Skeletal muscle tissue (tissue), 4 donors: ENCODE data around the gene HOXD12. TPM values are rescaled to one million over a fixed set of nuclear protein-coding genes. Genes with fewer than 3 reads are reported as not detected.

Experiments used
- H3K27ac ChIP-seq: one replicate; pipeline ENCODE4 v1.7.0; 2013; ENCODE audit warnings: mild to moderate bottlenecking, low read depth, low read length, inconsistent platforms
- H3K27me3 ChIP-seq, 3 donors: one replicate each; pipeline ENCODE4 v1.7.0; 2013; ENCODE audit warnings: low read length in 3 of 3; ENCODE audit not compliant: control insufficient read depth in 3 of 3, insufficient read depth in 3 of 3
- H3K36me3 ChIP-seq, 3 donors: one replicate each; pipeline ENCODE4 v1.7.0; 2013; ENCODE audit warnings: low read length in 3 of 3; ENCODE audit not compliant: control insufficient read depth in 3 of 3, insufficient read depth in 3 of 3
- H3K4me1 ChIP-seq, 3 donors: one replicate each; pipeline ENCODE4 v1.7.0; 2013; ENCODE audit warnings: low read length in 3 of 3, mild to moderate bottlenecking in 3 of 3; ENCODE audit not compliant: control insufficient read depth in 3 of 3, insufficient read depth in 3 of 3
- H3K4me3 ChIP-seq, 3 donors: one replicate each; pipeline ENCODE4 v1.7.0; 2013; ENCODE audit warnings: low read length in 3 of 3
- H3K9ac ChIP-seq, 3 donors: one replicate each; pipeline ENCODE4 v1.7.0; 2013; ENCODE audit warnings: low read length in 3 of 3, mild to moderate bottlenecking in 3 of 3, moderate library complexity in 2 of 3, low read depth in 1 of 3
- H3K9me3 ChIP-seq, 3 donors: one replicate each; pipeline ENCODE4 v1.7.0; 2013; ENCODE audit warnings: low read length in 3 of 3; ENCODE audit not compliant: control insufficient read depth in 3 of 3
- total RNA-seq: library from RNA; depleted of rRNA; stranded (reverse); fragments of >200 nt; gene quantifications from one replicate; pipeline ENCODE4 v1.2.3, GENCODE V29; 2014
- donor health status: Osteomylitis.

HOXD12 gene
- total RNA-seq, 1 donor from 2014 or later = not detected

DNA sequence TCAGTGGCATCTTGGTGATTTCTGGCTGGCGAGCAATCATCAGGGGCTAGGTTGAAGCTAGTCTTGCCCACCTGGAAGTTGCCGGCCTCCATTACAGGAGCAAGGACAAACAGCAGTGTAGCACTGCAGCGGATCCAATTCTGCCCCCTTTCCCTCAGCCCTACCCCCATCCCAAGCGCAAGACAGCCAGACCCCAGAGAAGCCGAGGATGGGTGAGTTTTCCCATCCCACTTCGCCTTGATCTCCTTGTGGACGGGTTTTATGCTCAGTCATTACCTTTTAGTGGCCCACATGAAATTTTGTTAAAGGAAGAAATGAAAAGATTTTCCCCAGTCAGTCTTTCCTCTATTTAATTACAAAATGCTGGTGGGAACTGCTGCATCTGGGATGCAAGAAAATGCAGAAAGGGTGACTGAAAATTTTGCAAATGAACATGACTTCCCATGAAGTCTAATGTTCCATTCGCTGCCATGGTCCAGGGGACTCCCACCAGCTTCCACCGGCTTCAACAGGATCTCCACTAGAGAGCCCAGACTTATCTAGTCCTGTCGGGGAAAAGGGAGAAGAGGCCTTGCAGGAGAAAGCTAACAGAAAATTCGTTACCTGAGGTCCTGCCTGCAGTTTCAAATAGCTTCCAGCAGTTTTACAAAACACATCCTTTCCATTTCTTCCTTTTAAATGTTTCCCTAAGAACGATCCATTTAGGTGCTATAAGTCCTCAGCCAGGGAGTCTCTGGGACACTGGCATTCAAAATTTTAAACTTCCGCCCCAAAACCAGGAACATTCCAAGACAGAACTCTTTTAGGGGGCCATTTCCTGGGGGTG, 21.0 kb downstream of the HOXD12 start:
- H3K27me3 ChIP-seq = peaks cover 69 to 96% (median 93%) of the 10 kb centered on the region in 3 donors
- H3K4me3 ChIP-seq = no peak overlapping the region
- no peak overlapping the region for H3K9ac ChIP-seq
- no peaks in the 10 kb centered on the region for H3K9me3 ChIP-seq
- no peak overlapping the region for H3K27ac ChIP-seq
- peaks cover 13 to 16% (median 15%) of the 10 kb centered on the region in 3 donors for H3K4me1 ChIP-seq
- no peaks in the 10 kb centered on the region for H3K36me3 ChIP-seq

DNA sequence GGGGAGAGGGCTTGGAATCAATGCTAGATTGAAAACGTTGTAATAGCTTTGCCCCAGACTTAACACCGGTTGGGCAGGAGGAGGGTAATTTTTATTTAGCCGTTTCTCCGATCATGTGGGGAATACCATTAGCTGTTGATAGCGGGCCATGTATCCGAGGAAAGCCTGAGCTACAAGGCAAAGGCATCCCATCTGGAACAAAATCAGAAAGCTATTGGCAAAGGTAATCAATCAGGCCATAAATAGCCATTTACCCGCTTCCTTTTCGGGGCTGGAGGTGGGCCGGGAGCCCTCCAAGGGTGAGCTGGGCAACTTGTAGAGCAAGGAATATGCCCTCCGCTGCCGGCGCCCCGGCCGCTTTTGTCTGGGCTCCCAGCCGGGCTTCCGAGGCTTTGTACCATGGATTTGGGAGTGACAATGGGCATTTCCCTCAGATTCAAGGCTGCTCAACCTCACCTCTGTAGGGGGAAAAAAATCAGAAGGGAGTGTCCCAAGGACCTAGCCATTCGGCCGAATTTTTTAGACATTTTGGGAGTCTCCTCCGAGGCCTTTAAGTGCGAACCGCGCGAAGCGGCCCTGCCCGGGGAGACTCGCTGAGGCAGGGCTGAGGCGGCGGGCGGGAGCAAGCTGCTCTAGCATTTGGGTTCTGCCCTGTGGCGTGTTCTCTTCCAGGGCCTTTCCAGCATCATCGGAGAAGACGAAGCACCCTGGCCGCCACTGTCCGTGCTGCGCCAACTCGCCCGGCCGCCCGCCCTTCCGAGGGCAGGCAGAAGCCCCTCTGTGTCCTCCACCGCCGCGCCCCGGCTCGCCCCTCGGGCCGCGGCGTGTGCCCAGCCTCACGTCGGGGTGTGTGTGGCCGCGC, 21.8 kb downstream of the HOXD12 start:
- Histone ChIP-seq H3K4me1 (peaks cover 13 to 16% (median 15%) of the 10 kb centered on the region in 3 donors), H3K9ac (peak overlapping the region in 2 of 3 donors; percentile 69), H3K27ac (peak overlapping the region; percentile 68), H3K27me3 (peaks cover 60 to 93% (median 87%) of the 10 kb centered on the region in 3 donors), H3K36me3 (no peaks in the 10 kb centered on the region), H3K9me3 (no peaks in the 10 kb centered on the region), H3K4me3 (peak overlapping the region in 2 of 3 donors; percentile 76 to 85)

DNA sequence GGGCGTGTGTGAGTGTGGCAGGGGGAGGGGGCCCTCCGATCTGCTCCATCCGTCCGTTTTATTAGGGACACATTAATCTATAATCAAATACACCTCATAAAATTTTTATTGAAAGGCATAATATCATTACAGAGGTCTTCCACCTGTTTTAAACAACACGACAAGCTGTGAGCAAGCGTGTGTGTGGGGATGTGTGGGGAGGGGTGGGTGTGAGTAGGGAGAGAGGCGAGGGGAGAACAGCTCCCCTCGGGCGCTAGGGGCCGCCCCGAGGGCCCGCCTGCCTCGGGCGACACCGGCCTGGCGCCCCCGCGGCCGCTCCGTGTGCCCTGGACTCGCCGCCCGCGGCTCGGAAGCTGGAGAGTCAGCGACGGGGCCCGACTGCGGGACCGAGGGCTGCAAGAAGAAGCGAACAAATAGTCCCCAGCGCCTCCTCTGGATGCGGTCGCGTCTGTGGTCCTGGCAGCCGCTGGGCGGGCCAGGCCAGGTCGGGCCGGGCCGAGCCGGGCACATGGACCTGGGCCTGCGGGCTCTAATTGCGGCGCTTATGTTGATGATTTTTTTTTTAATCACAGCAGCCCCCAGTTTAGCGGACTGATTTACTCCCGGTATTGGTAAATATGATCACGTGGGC, 22.6 kb downstream of the HOXD12 start:
- Histone ChIP-seq H3K9me3 (no peaks in the 10 kb centered on the region), H3K9ac (peak overlapping the region; percentile 61 to 69 (median 69)), H3K36me3 (no peaks in the 10 kb centered on the region), H3K4me1 (peaks cover 10 to 16% (median 15%) of the 10 kb centered on the region in 3 donors), H3K4me3 (peak overlapping the region; percentile 66 to 85 (median 76)), H3K27me3 (peaks cover 53 to 86% (median 80%) of the 10 kb centered on the region in 3 donors), H3K27ac (peak overlapping the region; percentile 68)

DNA sequence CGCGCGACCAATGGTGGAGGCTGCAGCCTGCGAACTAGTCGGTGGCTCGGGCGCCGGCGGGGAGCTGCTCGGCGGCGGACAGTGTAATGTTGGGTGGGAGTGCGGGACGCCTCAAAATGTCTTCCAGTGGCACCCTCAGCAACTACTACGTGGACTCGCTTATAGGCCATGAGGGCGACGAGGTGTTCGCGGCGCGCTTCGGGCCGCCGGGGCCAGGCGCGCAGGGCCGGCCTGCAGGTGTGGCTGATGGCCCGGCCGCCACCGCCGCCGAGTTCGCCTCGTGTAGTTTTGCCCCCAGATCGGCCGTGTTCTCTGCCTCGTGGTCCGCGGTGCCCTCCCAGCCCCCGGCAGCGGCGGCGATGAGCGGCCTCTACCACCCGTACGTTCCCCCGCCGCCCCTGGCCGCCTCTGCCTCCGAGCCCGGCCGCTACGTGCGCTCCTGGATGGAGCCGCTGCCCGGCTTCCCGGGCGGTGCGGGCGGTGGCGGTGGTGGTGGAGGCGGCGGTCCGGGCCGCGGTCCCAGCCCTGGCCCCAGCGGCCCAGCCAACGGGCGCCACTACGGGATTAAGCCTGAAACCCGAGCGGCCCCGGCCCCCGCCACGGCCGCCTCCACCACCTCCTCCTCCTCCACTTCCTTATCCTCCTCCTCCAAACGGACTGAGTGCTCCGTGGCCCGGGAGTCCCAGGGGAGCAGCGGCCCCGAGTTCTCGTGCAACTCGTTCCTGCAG, 23.3 kb downstream of the HOXD12 start, which contains the start of gene HOXD9:
Gene HOXD9, plus strand, starts transcription at position 37 of the 728 bp plus-strand sequence. Its CDS starts 50 bp downstream, at position 87.
- Histone ChIP-seq H3K4me1 (peaks cover 5 to 15% (median 9%) of the 10 kb centered on the region in 3 donors), H3K27ac (peak within 1 kb of the TSS; percentile 68), H3K9ac (peak within 1 kb of the TSS; percentile 61 to 69 (median 69)), H3K27me3 (peaks cover 46 to 79% (median 77%) of the 10 kb centered on the region in 3 donors), H3K36me3 (no peaks in the 10 kb centered on the region), H3K4me3 (peak within 1 kb of the TSS; percentile 66 to 85 (median 76)), H3K9me3 (no peaks in the 10 kb centered on the region)

DNA sequence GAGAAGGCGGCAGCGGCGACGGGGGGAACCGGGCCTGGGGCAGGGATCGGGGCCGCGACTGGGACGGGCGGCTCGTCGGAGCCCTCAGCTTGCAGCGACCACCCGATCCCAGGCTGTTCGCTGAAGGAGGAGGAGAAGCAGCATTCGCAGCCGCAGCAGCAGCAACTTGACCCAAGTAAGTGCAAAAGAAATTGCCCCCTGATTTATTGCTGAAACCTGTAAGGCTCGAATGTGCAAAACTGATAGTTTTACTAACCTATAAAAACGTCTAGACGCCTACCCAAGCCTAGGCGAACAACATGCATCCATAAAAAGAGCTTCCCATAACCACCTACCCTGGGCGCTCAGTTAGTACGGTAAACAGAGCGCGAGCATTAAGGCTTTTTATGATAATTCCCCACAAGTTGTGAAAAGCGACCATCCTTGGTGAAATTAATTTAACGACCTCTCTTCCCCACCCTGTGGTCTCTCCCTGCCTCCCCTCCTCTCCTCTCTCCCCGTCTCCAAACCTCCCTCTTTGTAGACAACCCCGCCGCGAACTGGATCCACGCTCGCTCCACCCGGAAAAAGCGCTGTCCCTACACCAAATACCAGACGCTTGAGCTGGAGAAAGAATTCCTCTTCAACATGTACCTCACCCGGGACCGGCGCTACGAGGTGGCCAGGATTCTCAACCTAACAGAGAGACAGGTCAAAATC, 24.0 kb downstream of the HOXD12 start:
- Histone ChIP-seq H3K27ac (no peak overlapping the region), H3K27me3 (peaks cover 45 to 79% (median 77%) of the 10 kb centered on the region in 3 donors), H3K36me3 (no peaks in the 10 kb centered on the region), H3K4me3 (peak overlapping the region; percentile 60 to 85 (median 76)), H3K4me1 (peaks cover 5 to 18% (median 13%) of the 10 kb centered on the region in 3 donors), H3K9me3 (no peaks in the 10 kb centered on the region), H3K9ac (peak overlapping the region in 2 of 3 donors; percentile 69)

DNA sequence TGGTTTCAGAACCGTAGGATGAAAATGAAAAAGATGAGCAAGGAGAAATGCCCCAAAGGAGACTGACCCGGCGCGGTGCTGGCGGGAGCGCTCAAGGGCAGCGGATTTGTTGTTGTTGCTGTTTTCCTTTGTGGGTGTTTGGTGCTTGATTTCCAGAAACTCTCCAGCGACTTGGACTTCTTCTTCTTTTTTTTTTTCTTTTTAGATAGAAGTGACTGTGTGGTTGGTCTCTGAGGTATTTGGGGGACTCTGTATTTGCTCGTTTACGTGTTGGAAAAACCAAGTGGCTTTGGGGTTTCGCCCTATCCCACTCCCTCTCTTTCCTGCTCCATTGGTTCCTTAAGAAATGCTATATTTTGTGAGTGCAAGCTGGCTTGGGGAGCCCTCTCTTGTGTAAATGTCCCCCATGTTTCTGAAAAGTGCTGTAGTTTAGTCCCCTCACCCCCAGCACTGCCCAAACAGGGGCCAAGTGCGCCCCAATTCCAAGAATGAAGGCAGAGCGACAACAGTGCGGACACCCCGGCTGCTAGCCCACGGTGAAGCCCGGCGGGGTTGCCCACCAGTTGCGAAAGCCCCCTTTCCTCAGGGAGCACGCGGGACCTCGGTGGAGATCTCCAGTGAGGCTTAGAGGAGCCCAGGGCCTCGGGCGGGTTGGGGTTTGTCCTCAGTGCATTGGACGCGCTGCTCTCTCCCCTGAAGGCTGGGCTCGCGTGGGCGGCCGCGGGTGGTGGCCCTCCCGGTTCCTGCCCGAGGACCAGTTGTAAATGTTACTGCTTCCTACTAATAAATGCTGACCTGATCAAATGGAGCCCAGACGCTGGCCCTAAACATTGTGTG, 24.7 kb downstream of the HOXD12 start:
- H3K4me3 ChIP-seq = peak overlapping the region in 2 of 3 donors; percentile 60 to 85
- peaks cover 7 to 16% (median 15%) of the 10 kb centered on the region in 3 donors for H3K4me1 ChIP-seq
- H3K36me3 ChIP-seq = no peaks in the 10 kb centered on the region
- H3K9me3 ChIP-seq = no peaks in the 10 kb centered on the region
- H3K27me3 ChIP-seq = peaks cover 39 to 81% (median 77%) of the 10 kb centered on the region in 3 donors
- H3K27ac ChIP-seq = no peak overlapping the region
- H3K9ac ChIP-seq = peak overlapping the region in 1 of 3 donors; percentile 69

DNA sequence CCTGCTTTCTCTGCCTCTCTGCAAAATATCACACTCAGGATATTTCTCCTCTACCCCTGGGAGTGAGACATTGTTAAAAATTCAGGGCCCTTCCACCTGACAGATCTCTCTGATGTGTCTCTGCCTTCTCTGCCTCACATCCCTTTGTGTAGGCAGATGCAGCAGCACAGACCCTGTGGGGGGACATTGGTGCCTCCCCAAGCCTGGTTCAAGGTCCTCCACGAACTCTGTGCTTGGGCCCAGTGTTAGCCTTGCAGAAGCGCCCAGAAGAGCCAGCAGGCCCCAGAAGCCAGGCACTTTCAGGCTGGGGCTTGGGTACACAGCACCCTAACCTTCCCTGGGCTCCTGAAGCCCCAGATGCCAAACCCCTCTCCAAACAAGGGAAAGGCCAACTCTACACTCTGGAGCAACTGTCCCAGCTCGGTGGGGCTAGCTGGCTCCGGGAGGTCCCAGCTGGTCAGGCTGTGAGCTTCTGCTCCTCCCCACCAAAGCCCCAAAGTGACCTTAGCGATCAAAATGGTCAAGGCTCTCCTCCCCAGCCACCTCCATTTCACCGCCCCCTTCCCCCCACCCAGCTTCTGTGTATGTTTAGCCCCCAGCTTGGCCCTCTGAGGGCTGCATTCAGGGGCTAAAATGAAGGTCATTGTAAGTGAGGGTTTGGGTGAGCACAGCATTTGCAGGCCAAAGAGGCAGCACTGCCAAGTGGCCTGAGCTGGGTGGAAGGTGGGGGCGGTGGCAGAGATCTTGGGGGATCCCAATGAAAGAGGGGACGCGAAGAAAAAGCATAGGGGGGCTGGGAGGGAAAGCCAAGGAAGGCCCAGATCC, 25.6 kb downstream of the HOXD12 start:
- Histone ChIP-seq H3K4me3 (no peak overlapping the region), H3K27ac (no peak overlapping the region), H3K9ac (no peak overlapping the region), H3K27me3 (peaks cover 31 to 76% (median 70%) of the 10 kb centered on the region in 3 donors), H3K36me3 (no peaks in the 10 kb centered on the region), H3K9me3 (no peaks in the 10 kb centered on the region), H3K4me1 (peaks cover 7 to 16% (median 15%) of the 10 kb centered on the region in 3 donors)

DNA sequence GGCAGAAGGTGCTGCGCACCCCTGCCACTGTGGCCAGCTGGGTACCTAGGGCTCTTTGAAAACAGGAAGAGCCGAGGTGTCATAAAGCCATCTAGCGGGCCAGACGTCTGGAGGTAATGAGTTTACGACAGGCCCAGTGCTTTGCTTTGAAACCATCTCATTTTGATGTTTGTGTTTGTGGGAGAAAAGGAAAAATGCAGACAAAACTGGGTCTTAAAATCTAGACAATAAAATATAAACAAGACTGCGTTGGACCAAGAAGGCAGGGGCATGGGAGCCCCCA, 26.1 kb downstream of the HOXD12 start:
- Histone ChIP-seq H3K9ac (no peak overlapping the region), H3K4me1 (peaks cover 7 to 16% (median 15%) of the 10 kb centered on the region in 3 donors), H3K36me3 (no peaks in the 10 kb centered on the region), H3K9me3 (no peaks in the 10 kb centered on the region), H3K27ac (no peak overlapping the region), H3K27me3 (peaks cover 27 to 71% (median 68%) of the 10 kb centered on the region in 3 donors), H3K4me3 (no peak overlapping the region)
